B cell (primary cell): ENCODE data around the gene TOLLIP.

ENCODE experiments used
- CTCF ChIP-seq: fragments of 200-600 bp; IDR thresholded peaks from one replicate; pipeline ENCODE4 v1.8.0; 2022; ENCODE audit warnings: antibody characterized with exemption, mild to moderate bottlenecking
- EZH2 ChIP-seq: IDR thresholded peaks from 2 replicates; pipeline ENCODE4 v1.6.1; 2012; ENCODE audit warnings: borderline replicate concordance, low read depth, mild to moderate bottlenecking, moderate library complexity, low read length; ENCODE audit not compliant: insufficient read depth, poor library complexity, severe bottlenecking

GRCh38 chr11:1270476-1270875 is 39.0 kb downstream of the TOLLIP start:
- TF ChIP-seq CTCF (no peak), EZH2 (no peak)
